Natural killer cell (primary cell): ENCODE measurements around the gene C2CD3. TPM values are rescaled to one million over a fixed set of nuclear protein-coding genes. Genes with fewer than 3 reads are reported as not detected.

ENCODE experiments used
- ATAC-seq, 3 donors: fragments of 150-1000 bp in 2 of 3; fragments of 200-7000 bp in 1 of 3; cut with Tn5 transposase; 1 replicate in 1 of 3; 2 replicates in 2 of 3; pipeline ENCODE4 v1.10.0; 2021; ENCODE audit warnings: mild to moderate bottlenecking in 2 of 3, moderate library complexity in 2 of 3
- DNase-seq, 2 donors: peaks; one replicate each; pipeline versions ENCODE4 v3.0.0 to v3.0.0-alpha.2; 2013 to 2021; ENCODE audit warnings: mixed read lengths in 1 of 2
- H3K27ac ChIP-seq: one replicate; pipeline ENCODE4 v1.5.1; 2013; ENCODE audit warnings: mild to moderate bottlenecking, low read length
- H3K27me3 ChIP-seq: one replicate; pipeline ENCODE4 v1.6.1; 2013; ENCODE audit warnings: low read length; ENCODE audit not compliant: control insufficient read depth, insufficient read depth
- H3K36me3 ChIP-seq: one replicate; pipeline ENCODE4 v1.6.1; 2013; ENCODE audit warnings: low read length; ENCODE audit not compliant: control insufficient read depth, insufficient read depth
- H3K4me1 ChIP-seq: one replicate; pipeline ENCODE4 v1.6.1; 2013; ENCODE audit warnings: low read length; ENCODE audit not compliant: control insufficient read depth, insufficient read depth
- H3K4me3 ChIP-seq: one replicate; pipeline ENCODE4 v1.5.1; 2013; ENCODE audit warnings: low read length
- H3K9me3 ChIP-seq: one replicate; pipeline ENCODE4 v1.6.1; 2013; ENCODE audit warnings: low read length; ENCODE audit not compliant: control insufficient read depth, insufficient read depth
- H3K27ac Mint-ChIP-seq, 2 donors: one replicate each; pipeline ENCODE4 v1.8.0; 2022; ENCODE audit warnings: mild to moderate bottlenecking in 2 of 2, mixed read lengths in 2 of 2, moderate library complexity in 1 of 2
- H3K27me3 Mint-ChIP-seq, 2 donors: one replicate each; pipeline ENCODE4 v1.8.0; 2022; ENCODE audit warnings: low read depth in 2 of 2, mixed read lengths in 2 of 2
- H3K36me3 Mint-ChIP-seq: one replicate; pipeline ENCODE4 v1.8.0; 2022; ENCODE audit warnings: mixed read lengths
- H3K4me1 Mint-ChIP-seq, 2 donors: one replicate each; pipeline ENCODE4 v1.8.0; 2022; ENCODE audit warnings: mixed read lengths in 2 of 2
- H3K4me3 Mint-ChIP-seq: one replicate; pipeline ENCODE4 v1.8.0; 2022; ENCODE audit warnings: mild to moderate bottlenecking, moderate library complexity, mixed read lengths
- H3K9me3 Mint-ChIP-seq, 2 donors: one replicate each; pipeline ENCODE4 v1.8.0; 2022; ENCODE audit warnings: mixed read lengths in 2 of 2
- WGBS: methylation state at CpG from one replicate; pipeline ENCODE4 v1.1.7; 2013; ENCODE audit warnings: missing lambda C conversion rate; ENCODE audit not compliant: insufficient coverage; 5-methylcytosine and 5-hydroxymethylcytosine counted together
- intact Hi-C: fragments of 100-400 bp; cut with micrococcal nuclease; formaldehyde crosslinking; loops from one replicate; pipeline ENCODE4 v1.14.2; 2022
- total RNA-seq, 4 donors: library from RNA; stranded (reverse); fragments of 120-200 nt in 1 of 4; gene quantifications; one replicate each; pipeline versions ENCODE4 v1.2.3 to v1.2.4, GENCODE V29; 2013 to 2022
- TF ChIP-seq, protein P1 (sequence below): fragments of 200-600 bp; IDR thresholded peaks from one replicate; pipeline ENCODE4 v1.8.0; 2022; ENCODE audit warnings: antibody characterized with exemption

The C2CD3 gene
- total RNA-seq, 3 donors from 2014 or later (not counting 1 experiment from before 2014, with no cell fraction given) = 55.0 to 67.6 (median 58.1) TPM

DNA sequence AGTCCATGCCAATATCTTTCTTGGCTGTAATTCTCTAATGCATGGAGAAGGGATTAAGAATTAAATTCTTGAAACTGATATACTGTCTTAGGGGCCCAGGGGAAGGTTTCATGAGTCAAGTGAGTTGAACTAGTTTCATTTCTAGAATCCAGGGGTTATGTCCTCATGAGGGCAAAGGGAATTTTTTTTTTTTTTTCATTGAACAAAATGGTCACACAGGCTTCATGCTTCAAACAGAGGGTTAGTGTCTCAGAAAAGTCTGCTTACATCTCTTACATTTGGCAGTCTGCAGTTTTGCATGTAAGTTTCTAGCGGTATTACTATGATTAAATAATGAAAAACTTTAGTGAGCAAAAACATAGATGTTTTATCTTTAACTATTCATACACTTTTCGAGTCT lies 33.2 kb upstream of the C2CD3 start:
- TF ChIP-seq, protein P1, sequence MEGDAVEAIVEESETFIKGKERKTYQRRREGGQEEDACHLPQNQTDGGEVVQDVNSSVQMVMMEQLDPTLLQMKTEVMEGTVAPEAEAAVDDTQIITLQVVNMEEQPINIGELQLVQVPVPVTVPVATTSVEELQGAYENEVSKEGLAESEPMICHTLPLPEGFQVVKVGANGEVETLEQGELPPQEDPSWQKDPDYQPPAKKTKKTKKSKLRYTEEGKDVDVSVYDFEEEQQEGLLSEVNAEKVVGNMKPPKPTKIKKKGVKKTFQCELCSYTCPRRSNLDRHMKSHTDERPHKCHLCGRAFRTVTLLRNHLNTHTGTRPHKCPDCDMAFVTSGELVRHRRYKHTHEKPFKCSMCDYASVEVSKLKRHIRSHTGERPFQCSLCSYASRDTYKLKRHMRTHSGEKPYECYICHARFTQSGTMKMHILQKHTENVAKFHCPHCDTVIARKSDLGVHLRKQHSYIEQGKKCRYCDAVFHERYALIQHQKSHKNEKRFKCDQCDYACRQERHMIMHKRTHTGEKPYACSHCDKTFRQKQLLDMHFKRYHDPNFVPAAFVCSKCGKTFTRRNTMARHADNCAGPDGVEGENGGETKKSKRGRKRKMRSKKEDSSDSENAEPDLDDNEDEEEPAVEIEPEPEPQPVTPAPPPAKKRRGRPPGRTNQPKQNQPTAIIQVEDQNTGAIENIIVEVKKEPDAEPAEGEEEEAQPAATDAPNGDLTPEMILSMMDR = no peak
- no peak overlapping the region for H3K4me3 ChIP-seq
- WGBS = no CpG with 5 or more reads among the region's 2 CpGs
- intact Hi-C loops = no loop called here
- no peak overlapping the region for H3K27ac ChIP-seq
- ATAC-seq (no peak), DNase-seq (no peak)
- peaks cover 16% of the 10 kb centered on the region for H3K36me3 ChIP-seq
- no peaks in the 10 kb centered on the region for H3K9me3 ChIP-seq
- Mint-ChIP-seq H3K9me3 (no peaks in the 10 kb centered on the region), H3K27me3 (no peaks in the 10 kb centered on the region), H3K4me3 (no peak overlapping the region), H3K27ac (no peak overlapping the region), H3K36me3 (no peaks in the 10 kb centered on the region), H3K4me1 (no peaks in the 10 kb centered on the region)
- no peaks in the 10 kb centered on the region for H3K27me3 ChIP-seq
- H3K4me1 ChIP-seq = no peaks in the 10 kb centered on the region

DNA sequence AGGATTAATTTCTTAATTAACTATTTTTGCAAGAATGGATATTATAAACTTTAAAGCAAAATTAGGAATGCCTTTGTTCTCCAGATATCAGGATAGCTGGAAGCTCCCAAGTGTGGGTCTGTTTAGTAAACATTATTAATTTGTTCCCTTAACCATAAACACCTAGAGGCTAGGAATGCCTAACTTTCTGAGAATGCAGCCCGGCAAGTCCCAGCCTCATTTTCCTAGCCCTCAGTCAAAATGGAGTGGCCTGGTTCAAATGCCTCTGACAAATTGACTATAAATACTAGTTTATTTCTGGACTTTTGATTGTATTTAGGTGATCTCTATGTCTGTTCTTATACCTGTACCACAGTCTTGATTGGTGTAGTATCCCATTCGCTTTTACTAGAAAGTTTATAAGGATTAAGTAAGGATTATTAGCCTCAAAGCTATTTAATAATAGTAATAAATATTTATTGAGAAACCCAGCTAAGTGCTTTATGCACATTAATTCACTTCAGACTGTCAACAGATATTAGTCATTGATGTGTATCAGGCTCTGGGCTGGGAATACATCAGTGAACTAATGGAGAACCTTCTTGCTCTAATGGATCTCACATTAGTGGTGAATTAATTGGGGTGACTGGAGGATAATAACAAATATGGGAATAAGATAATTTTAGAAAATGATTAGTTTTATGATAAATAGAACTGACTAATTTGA lies 26.1 kb upstream of the C2CD3 start:
- Mint-ChIP-seq H3K36me3 (no peaks in the 10 kb centered on the region), H3K9me3 (no peaks in the 10 kb centered on the region), H3K27me3 (no peaks in the 10 kb centered on the region), H3K4me3 (no peak overlapping the region), H3K27ac (no peak overlapping the region), H3K4me1 (peaks cover 0 to 5% of the 10 kb centered on the region in 2 donors)
- ATAC-seq = no peak
- TF ChIP-seq, protein P1 = no peak
- no peaks in the 10 kb centered on the region for H3K9me3 ChIP-seq
- H3K4me3 ChIP-seq = no peak overlapping the region
- intact Hi-C loops = no loop called here
- H3K36me3 ChIP-seq = no peaks in the 10 kb centered on the region
- WGBS = 100% methylated on average over 1 of the region's 2 CpGs
- H3K27me3 ChIP-seq = no peaks in the 10 kb centered on the region
- no peak for DNase-seq
- no peak overlapping the region for H3K27ac ChIP-seq
- H3K4me1 ChIP-seq = no peaks in the 10 kb centered on the region

DNA sequence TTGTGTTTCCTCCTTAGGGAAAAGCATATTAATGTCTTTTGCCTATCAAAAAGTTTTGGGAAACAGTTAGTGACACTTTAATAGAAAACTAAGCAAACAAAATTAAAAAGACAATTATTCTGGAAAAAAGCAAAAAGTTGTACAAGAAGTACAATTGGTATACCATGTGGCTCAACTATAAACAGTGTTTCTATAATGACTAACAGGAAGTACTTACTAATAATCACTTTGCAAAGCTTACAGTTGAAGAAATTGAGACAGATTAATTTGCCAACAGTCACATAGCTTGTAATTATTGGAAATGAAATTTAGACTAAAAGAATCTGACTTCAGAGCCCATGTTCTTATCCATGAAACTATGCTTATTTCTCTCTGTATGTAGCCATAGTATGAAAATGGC lies 25.0 kb upstream of the C2CD3 start:
- Histone ChIP-seq H3K4me1 (no peaks in the 10 kb centered on the region), H3K27me3 (no peaks in the 10 kb centered on the region), H3K9me3 (peaks cover 3% of the 10 kb centered on the region), H3K36me3 (no peaks in the 10 kb centered on the region), H3K4me3 (no peak overlapping the region), H3K27ac (no peak overlapping the region)
- Mint-ChIP-seq H3K27ac (no peak overlapping the region), H3K4me1 (peaks cover 0 to 5% of the 10 kb centered on the region in 2 donors), H3K27me3 (no peaks in the 10 kb centered on the region), H3K36me3 (peaks cover 4% of the 10 kb centered on the region), H3K9me3 (no peaks in the 10 kb centered on the region), H3K4me3 (no peak overlapping the region)
- TF ChIP-seq, protein P1 = no peak
- intact Hi-C loops = no loop called here
- ATAC-seq = no peak
- no peak for DNase-seq

DNA sequence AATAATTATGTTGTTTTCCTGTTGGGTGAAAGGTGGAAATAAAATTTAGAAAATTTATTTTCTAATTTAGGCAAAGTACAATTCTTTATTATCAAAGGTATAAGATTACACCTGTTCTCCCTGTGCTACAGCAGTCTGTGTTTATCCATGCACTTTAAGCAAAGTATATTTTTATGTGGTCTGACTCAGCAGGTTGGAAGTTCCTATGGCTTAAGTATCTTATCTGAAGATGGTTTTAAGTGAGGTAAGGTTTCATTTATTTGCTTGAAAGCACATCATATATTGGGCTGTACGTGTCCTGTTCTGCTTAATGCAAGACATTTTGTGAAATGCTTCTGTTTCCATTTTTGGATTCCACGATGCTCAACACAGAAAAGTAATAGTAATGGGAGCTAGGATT lies 14.9 kb upstream of the C2CD3 start:
- no peak for ATAC-seq
- no peak overlapping the region for H3K4me3 Mint-ChIP-seq
- Histone ChIP-seq H3K36me3 (no peaks in the 10 kb centered on the region), H3K9me3 (peaks cover 2% of the 10 kb centered on the region), H3K4me1 (no peaks in the 10 kb centered on the region), H3K27ac (no peak overlapping the region), H3K27me3 (no peaks in the 10 kb centered on the region), H3K4me3 (no peak overlapping the region)
- H3K9me3 Mint-ChIP-seq = peaks cover 2 to 4% of the 10 kb centered on the region in 2 donors
- TF ChIP-seq, protein P1 = no peak
- 96% methylated on average over 2 of the region's 2 CpGs for WGBS
- H3K36me3 Mint-ChIP-seq = peaks cover 7% of the 10 kb centered on the region
- no peaks in the 10 kb centered on the region for H3K27me3 Mint-ChIP-seq
- no peak overlapping the region for H3K27ac Mint-ChIP-seq
- intact Hi-C loops = no loop called here
- no peak for DNase-seq
- peaks cover 9 to 10% of the 10 kb centered on the region in 2 donors for H3K4me1 Mint-ChIP-seq
